Measurements from ENCODE around the gene RGS12. TPM values are rescaled to one million over a fixed set of nuclear protein-coding genes. Genes with fewer than 3 reads are reported as not detected.
A peak's percentile ranks its signal among the peaks of the same experiment; 100 is the strongest.

Gene RGS12
- total RNA-seq, 4 donors from 2014 or later: 22.2 to 33.3 (median 28.5) TPM

DNA sequence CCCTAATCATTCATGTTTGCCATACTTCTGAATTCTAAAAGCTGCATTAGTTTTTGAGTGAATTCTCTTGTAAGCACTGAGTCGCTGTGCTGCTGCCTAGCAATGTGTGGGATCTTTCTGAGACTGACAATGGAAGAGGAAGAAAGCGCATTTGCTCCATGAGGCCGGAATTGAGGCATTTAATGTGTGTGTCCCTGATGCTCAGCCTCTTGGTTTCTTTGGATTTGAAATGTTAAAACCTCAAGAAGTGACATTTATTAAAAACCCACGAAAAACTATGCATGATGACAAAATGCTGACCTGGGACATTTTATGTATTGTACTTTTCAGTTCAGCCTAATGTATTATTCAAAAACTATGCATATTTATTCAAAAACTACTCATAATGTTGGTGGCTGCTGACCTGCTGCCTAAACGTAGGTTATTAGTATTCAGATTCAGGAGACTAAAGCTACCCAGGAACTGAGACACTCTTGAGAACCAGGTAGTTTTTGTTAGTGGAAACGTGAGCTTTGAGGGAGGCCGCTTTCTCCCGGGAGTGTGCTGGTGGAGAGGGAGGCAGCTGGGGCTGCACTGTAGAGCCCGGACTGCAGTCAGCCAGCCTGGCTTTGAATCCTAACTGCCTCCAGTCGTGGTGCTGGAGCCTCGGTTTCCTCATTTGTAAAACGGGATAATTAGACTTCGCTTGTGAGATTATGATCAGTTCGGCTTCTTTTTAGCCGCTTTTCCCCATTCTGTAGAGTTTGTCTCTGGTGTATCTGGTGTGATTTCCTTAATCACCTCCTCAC, 11.3 kb downstream of the RGS12 start:
- H3K4me3 ChIP-seq: no peak overlapping the region

DNA sequence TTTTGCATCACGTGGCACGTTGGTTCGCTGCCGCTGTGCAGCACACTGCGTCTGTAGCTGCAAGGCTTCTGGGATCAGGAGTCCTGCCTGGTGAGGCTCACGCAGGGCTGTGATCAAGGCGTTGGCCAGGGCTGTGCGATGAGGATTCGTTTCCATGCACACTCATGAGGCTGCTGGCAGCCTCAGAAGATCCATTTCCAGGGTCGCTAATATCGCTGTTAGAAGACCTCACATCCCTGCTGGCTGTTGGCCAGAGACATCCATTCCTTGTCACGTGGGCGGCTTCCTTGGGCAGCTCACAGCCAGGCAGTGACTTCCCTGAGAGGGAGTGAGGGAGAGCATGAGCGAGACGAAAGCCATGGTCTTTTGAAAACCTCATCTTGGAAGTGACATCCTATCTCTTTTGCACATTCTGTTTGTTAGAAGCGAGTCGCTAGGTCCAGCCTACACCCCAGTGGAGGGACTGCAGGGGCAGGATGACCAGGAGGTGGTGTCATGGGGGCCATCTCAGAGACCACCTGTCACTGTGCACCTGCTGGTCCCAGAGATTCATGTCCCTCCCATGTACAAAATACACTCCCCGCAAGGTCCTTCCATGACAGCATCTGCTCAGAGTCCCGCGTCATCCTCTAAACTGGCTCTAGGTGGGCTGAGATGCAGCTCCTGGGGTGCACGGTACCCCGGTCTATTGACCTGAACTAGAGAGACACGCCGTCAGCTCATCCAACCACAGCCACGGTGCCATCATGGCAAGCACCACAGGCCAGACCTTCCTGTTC, 12.2 kb downstream of the RGS12 start:
- H3K9me3 ChIP-seq: no peaks in the 10 kb centered on the region
- no peaks in the 10 kb centered on the region for H3K27me3 ChIP-seq
- H3K27ac ChIP-seq: peak overlapping the region in 2 of 4 donors; percentile 72 to 87
- 47 to 54% methylated on average over 24 to 25 of the region's 25 CpGs for WGBS, 2 donors
- peak overlapping the region in 1 of 4 donors; percentile 24 for H3K4me3 ChIP-seq
- no peaks in the 10 kb centered on the region for H3K36me3 ChIP-seq
- TF ChIP-seq POLR2A (IDR thresholded peaks at IDR 0.05) (no peak), EP300 (IDR thresholded peaks at IDR 0.05) (no peak)
- TF ChIP-seq, protein P1, sequence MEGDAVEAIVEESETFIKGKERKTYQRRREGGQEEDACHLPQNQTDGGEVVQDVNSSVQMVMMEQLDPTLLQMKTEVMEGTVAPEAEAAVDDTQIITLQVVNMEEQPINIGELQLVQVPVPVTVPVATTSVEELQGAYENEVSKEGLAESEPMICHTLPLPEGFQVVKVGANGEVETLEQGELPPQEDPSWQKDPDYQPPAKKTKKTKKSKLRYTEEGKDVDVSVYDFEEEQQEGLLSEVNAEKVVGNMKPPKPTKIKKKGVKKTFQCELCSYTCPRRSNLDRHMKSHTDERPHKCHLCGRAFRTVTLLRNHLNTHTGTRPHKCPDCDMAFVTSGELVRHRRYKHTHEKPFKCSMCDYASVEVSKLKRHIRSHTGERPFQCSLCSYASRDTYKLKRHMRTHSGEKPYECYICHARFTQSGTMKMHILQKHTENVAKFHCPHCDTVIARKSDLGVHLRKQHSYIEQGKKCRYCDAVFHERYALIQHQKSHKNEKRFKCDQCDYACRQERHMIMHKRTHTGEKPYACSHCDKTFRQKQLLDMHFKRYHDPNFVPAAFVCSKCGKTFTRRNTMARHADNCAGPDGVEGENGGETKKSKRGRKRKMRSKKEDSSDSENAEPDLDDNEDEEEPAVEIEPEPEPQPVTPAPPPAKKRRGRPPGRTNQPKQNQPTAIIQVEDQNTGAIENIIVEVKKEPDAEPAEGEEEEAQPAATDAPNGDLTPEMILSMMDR (IDR thresholded peaks at IDR 0.05): no peak
- peak; percentile 12 to 27 for DNase-seq (ENCODE audit: low spot score in 2 of 2)
- H3K4me1 ChIP-seq: peaks cover 0 to 75% (median 40%) of the 10 kb centered on the region in 4 donors

More for the DNA sequence above, 11.3 kb downstream of the RGS12 start:
- Histone ChIP-seq H3K27ac (peak overlapping the region in 2 of 4 donors; percentile 72 to 87), H3K9me3 (no peaks in the 10 kb centered on the region), H3K27me3 (no peaks in the 10 kb centered on the region), H3K4me1 (peaks cover 0 to 84% (median 40%) of the 10 kb centered on the region in 4 donors), H3K36me3 (no peaks in the 10 kb centered on the region)
- no peak for DNase-seq (ENCODE audit: low spot score in 2 of 2)
- no peak for TF ChIP-seq POLR2A (IDR thresholded peaks at IDR 0.05)
- TF ChIP-seq, protein P1 (IDR thresholded peaks at IDR 0.05): no peak
- no peak for TF ChIP-seq EP300 (IDR thresholded peaks at IDR 0.05)
- 62% methylated on average over 15 of the region's 15 CpGs for WGBS, 2 donors

DNA sequence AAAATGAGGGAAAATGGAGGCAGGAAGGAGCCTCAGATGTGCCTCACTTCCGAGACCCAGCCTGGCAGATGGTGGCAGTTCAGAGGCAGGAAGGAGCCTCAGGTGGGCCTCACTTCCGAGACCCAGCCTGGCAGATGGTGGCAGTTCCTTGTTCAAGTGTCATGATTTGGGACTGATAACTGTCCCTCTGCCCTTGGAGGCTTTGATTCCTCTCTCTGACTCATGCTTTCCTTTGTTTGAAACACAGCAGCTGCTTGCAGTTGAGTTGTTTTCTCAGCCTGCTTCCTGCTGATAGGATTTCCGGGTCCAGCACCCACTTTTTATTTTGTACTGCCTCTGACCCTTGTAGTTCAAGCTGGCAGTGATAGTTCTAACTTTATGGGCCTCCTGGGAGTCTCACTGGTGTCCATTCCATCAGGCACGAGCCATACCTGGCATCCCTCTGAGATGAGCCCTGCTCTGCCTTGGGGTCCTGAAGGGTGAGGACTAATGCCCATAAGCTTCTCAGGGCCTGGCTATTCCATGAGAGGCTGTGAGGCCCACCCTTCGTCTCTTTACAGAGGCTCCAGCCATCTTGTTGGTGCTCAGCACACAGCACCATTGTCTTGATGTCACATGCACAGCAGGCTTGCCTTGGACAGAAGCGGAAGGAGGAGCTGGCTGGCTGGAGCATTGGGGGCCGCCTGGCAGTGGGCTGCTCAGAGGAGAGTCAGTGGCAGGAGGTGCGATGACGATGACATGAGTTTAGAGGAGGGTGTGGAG, 13.0 kb downstream of the RGS12 start:
- peak in 1 of 2 donors; percentile 1 for DNase-seq (ENCODE audit: low spot score in 2 of 2)
- H3K36me3 ChIP-seq: no peaks in the 10 kb centered on the region
- H3K27ac ChIP-seq: peak overlapping the region in 3 of 4 donors; percentile 13 to 87 (median 72)
- H3K4me3 ChIP-seq: no peak overlapping the region
- 47 to 62% methylated on average over 8 to 9 of the region's 9 CpGs for WGBS, 2 donors
- no peaks in the 10 kb centered on the region for H3K27me3 ChIP-seq
- H3K9me3 ChIP-seq: no peaks in the 10 kb centered on the region
- TF ChIP-seq POLR2A (IDR thresholded peaks at IDR 0.05): no peak
- TF ChIP-seq, protein P1 (IDR thresholded peaks at IDR 0.05): no peak
- no peak for TF ChIP-seq EP300 (IDR thresholded peaks at IDR 0.05)
- H3K4me1 ChIP-seq: peaks cover 0 to 69% (median 40%) of the 10 kb centered on the region in 4 donors

DNA sequence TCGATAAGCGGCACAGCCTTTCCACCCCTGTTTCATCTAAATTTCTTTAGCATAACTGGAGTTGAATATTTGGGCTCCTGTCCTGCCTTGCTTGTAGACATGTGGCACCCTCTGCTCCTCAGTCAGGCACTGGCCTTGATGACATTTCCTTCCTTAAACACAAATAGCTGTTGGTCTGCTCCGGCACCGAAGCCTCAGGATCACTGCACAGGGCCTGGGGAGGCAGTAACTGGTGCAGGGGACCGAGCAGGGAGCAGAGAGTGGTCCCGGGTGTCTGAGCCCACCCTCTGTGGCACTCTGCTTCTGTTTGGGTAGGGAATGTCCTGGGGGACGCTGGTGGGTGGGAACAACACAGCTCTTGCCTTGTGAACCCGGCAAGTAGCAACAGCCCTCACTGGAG, 13.6 kb downstream of the RGS12 start:
- TF ChIP-seq EP300 (IDR thresholded peaks at IDR 0.05): no peak
- TF ChIP-seq, protein P1 (IDR thresholded peaks at IDR 0.05): no peak
- no peak for TF ChIP-seq POLR2A (IDR thresholded peaks at IDR 0.05)
- DNase-seq (ENCODE audit: low spot score in 2 of 2): peak in 1 of 2 donors; percentile 4
- Histone ChIP-seq H3K27me3 (no peaks in the 10 kb centered on the region), H3K9me3 (no peaks in the 10 kb centered on the region), H3K4me3 (no peak overlapping the region), H3K27ac (peak overlapping the region in 2 of 4 donors; percentile 72 to 87), H3K4me1 (peaks cover 0 to 62% (median 38%) of the 10 kb centered on the region in 4 donors), H3K36me3 (no peaks in the 10 kb centered on the region)
- WGBS, 2 donors: 68 to 71% methylated on average over 8 of the region's 8 CpGs

All from tibial nerve (tissue), 4 donors.